ENCODE data around the gene ARGFX.

ARGFX gene

GRCh38 chr3:121545049-121545573 lies 22.6 kb upstream of the ARGFX start:
- no peak for TF ChIP-seq CTCF (IDR thresholded peaks at IDR 0.05; ENCODE audit: low read depth, low read length)
- no peak for DNase-seq
- Histone ChIP-seq H3K9me3 (no peaks in the 10 kb centered on the region), H3K36me3 (peaks cover 16% of the 10 kb centered on the region), H3K4me1 (no peaks in the 10 kb centered on the region), H3K4me3 (ENCODE audit: low read depth, low read length) (peak overlapping the region; percentile 92), H3K27me3 (no peaks in the 10 kb centered on the region)

GRCh38 chr3:121545574-121546455 lies 21.9 kb upstream of the ARGFX start, which contains the start of gene POLQ:
Gene POLQ (minus strand): TSS chr3:121545988. CDS start chr3:121545877, 111 bp downstream.
- Histone ChIP-seq H3K36me3 (peaks cover 11% of the 10 kb centered on the region; the same call in 1 of the 2 replicates), H3K4me1 (no peaks in the 10 kb centered on the region), H3K27me3 (no peaks in the 10 kb centered on the region), H3K9me3 (no peaks in the 10 kb centered on the region), H3K4me3 (ENCODE audit: low read depth, low read length) (peak within 1 kb of the TSS; percentile 92)
- DNase-seq = peak; percentile 90
- TF ChIP-seq CTCF (IDR thresholded peaks at IDR 0.05; ENCODE audit: low read depth, low read length) = no peak

- Histone ChIP-seq H3K4me3 (ENCODE audit: low read depth, low read length) (no peak overlapping the region), H3K36me3 (no peaks in the 10 kb centered on the region), H3K27me3 (no peaks in the 10 kb centered on the region), H3K9me3 (no peaks in the 10 kb centered on the region), H3K4me1 (no peaks in the 10 kb centered on the region)
- DNase-seq = no peak
- TF ChIP-seq CTCF (IDR thresholded peaks at IDR 0.05; ENCODE audit: low read depth, low read length) = no peak
Measured at GRCh38 chr3:121552379-121552778, 15.4 kb upstream of the ARGFX start.

GRCh38 chr3:121552797-121553196 lies 15.0 kb upstream of the ARGFX start:
- H3K9me3 ChIP-seq = no peaks in the 10 kb centered on the region
- TF ChIP-seq CTCF (IDR thresholded peaks at IDR 0.05; ENCODE audit: low read depth, low read length) = no peak
- H3K36me3 ChIP-seq = no peaks in the 10 kb centered on the region
- no peak for DNase-seq
- H3K27me3 ChIP-seq = no peaks in the 10 kb centered on the region; the same call in 1 of the 2 replicates
- H3K4me1 ChIP-seq = no peaks in the 10 kb centered on the region
- H3K4me3 ChIP-seq (ENCODE audit: low read depth, low read length) = no peak overlapping the region

- TF ChIP-seq CTCF (IDR thresholded peaks at IDR 0.05; ENCODE audit: low read depth, low read length) = no peak
- Histone ChIP-seq H3K27me3 (no peaks in the 10 kb centered on the region; the same call in 1 of the 2 replicates), H3K36me3 (no peaks in the 10 kb centered on the region), H3K4me3 (ENCODE audit: low read depth, low read length) (no peak overlapping the region), H3K9me3 (no peaks in the 10 kb centered on the region), H3K4me1 (no peaks in the 10 kb centered on the region)
- no peak for DNase-seq
Measured at GRCh38 chr3:121557426-121557934, 10.3 kb upstream of the ARGFX start.

GRCh38 chr3:121562148-121562547 lies 5.6 kb upstream of the ARGFX start:
- Histone ChIP-seq H3K36me3 (no peaks in the 10 kb centered on the region), H3K9me3 (no peaks in the 10 kb centered on the region), H3K4me3 (ENCODE audit: low read depth, low read length) (no peak overlapping the region), H3K4me1 (no peaks in the 10 kb centered on the region), H3K27me3 (no peaks in the 10 kb centered on the region; the same call in 1 of the 2 replicates)
- DNase-seq = no peak
- TF ChIP-seq CTCF (IDR thresholded peaks at IDR 0.05; ENCODE audit: low read depth, low read length) = no peak
